Stromal cell of bone marrow (primary cell): Measurements from ENCODE around the gene USP12.

ENCODE experiments used
- DNase-seq: peaks from one replicate; pipeline ENCODE4 v3.0.0-alpha.2; 2012; ENCODE audit warnings: low read depth

USP12 gene

GRCh38 chr13:27120811-27121210 is 50.8 kb downstream of the USP12 start:
- no peak for DNase-seq

- DNase-seq = no peak
These were observed 51.6 kb downstream of the USP12 start for GRCh38 chr13:27120011-27120410.

GRCh38 chr13:27118428-27119054 is 53.1 kb downstream of the USP12 start:
- DNase-seq = no peak

GRCh38 chr13:27117952-27118351 is 53.7 kb downstream of the USP12 start:
- no peak for DNase-seq

- no peak for DNase-seq
These were observed 54.5 kb downstream of the USP12 start for GRCh38 chr13:27117158-27117557.

GRCh38 chr13:27113436-27113835 is 58.2 kb downstream of the USP12 start:
- no peak for DNase-seq

GRCh38 chr13:27112006-27112405 is 59.6 kb downstream of the USP12 start:
- DNase-seq = no peak

- no peak for DNase-seq
These were observed 61.4 kb downstream of the USP12 start for GRCh38 chr13:27110056-27110746.

- no peak for DNase-seq
These were observed 65.5 kb downstream of the USP12 start for GRCh38 chr13:27106144-27106543.

GRCh38 chr13:27104606-27105005 is 67.0 kb downstream of the USP12 start:
- DNase-seq = no peak

- DNase-seq = no peak
These were observed 69.8 kb downstream of the USP12 start for GRCh38 chr13:27101847-27102246.

GRCh38 chr13:27101289-27101688 is 70.3 kb downstream of the USP12 start:
- DNase-seq = no peak

GRCh38 chr13:27097691-27098090 is 73.9 kb downstream of the USP12 start:
- DNase-seq = no peak

GRCh38 chr13:27091451-27091850 is 80.2 kb downstream of the USP12 start:
- DNase-seq = no peak

- no peak for DNase-seq
These were observed 83.0 kb downstream of the USP12 start for GRCh38 chr13:27088619-27089018.

- no peak for DNase-seq
These were observed 84.9 kb downstream of the USP12 start for GRCh38 chr13:27086599-27087265.

GRCh38 chr13:27083183-27083582 is 88.4 kb downstream of the USP12 start:
- DNase-seq = no peak

GRCh38 chr13:27081893-27082679 is 89.5 kb downstream of the USP12 start:
- DNase-seq = no peak

- DNase-seq = no peak
These were observed 91.3 kb downstream of the USP12 start for GRCh38 chr13:27080018-27080948.

GRCh38 chr13:27079421-27079958 is 92.1 kb downstream of the USP12 start:
- DNase-seq = peak; percentile 63

- no peak for DNase-seq
These were observed 94.2 kb downstream of the USP12 start for GRCh38 chr13:27077451-27077850.
